Panc1 (cell line): ENCODE measurements around the gene NEU1. TPM values are rescaled to one million over a fixed set of nuclear protein-coding genes. Genes with fewer than 3 reads are reported as not detected.
A peak's percentile ranks its signal among the peaks of the same experiment; 100 is the strongest.

Experiments used
- ATAC-seq: fragments of 200-7000 bp; cut with Tn5 transposase; 2 replicates; pipeline ENCODE4 v1.9.1; 2020; ENCODE audit warnings: mild to moderate bottlenecking, moderate library complexity
- BruUV-seq: library from RNA; stranded (reverse); fragments of 400-500 nt; replicated peaks from 2 replicates; lab custom pipeline; 2021; lab: Mats Ljungman, UMichigan
- CTCF ChIA-PET: fragments of 300-600 bp; sonication (Branson Sonifier 250); formaldehyde crosslinking; loops from one replicate; lab custom pipeline; 2022; ENCODE audit warnings: antibody characterized with exemption; lab: Charles Lee
- POLR2A ChIA-PET: fragments of 300-600 bp; sonication (Branson Sonifier 250); formaldehyde crosslinking; loops from one replicate; lab custom pipeline; 2022; ENCODE audit warnings: antibody characterized with exemption; lab: Charles Lee
- DNase-seq: peaks from one replicate; pipeline ENCODE4 v3.0.0-alpha.2; 2010; ENCODE audit warnings: low read depth, low spot score
- H3K27ac ChIP-seq: 2 replicates; pipeline ENCODE4 v1.5.1; 2011; ENCODE audit warnings: mild to moderate bottlenecking, low read length, inconsistent platforms
- H3K27me3 ChIP-seq: fragments of 200-500 bp; sonication (Bioruptor generic); 2 replicates; pipeline ENCODE4 v1.6.0; 2014; ENCODE audit warnings: low read length, inconsistent platforms; ENCODE audit not compliant: control insufficient read depth, insufficient read depth
- H3K36me3 ChIP-seq: fragments of 200-500 bp; sonication (Bioruptor generic); 2 replicates; pipeline ENCODE4 v1.5.1; 2014; ENCODE audit warnings: inconsistent platforms, mild to moderate bottlenecking, low read length, moderate library complexity; ENCODE audit not compliant: control insufficient read depth, insufficient read depth
- H3K4me1 ChIP-seq: 2 replicates; pipeline ENCODE4 v1.5.1; 2011; ENCODE audit warnings: inconsistent platforms, mild to moderate bottlenecking, low read length, moderate library complexity; ENCODE audit not compliant: control insufficient read depth, insufficient read depth
- H3K4me3 ChIP-seq, 2 experiments: 2 replicates each; pipeline ENCODE4 v1.5.1; 2011 to 2012; ENCODE audit warnings: low read depth in 2 of 2, low read length in 2 of 2, mild to moderate bottlenecking in 2 of 2, inconsistent platforms in 1 of 2, moderate library complexity in 1 of 2
- H3K9me3 ChIP-seq: fragments of 200-500 bp; sonication (Bioruptor generic); 2 replicates; pipeline ENCODE4 v1.5.1; 2014; ENCODE audit warnings: low read depth, mild to moderate bottlenecking, inconsistent platforms, low read length, moderate library complexity; ENCODE audit not compliant: control insufficient read depth, insufficient read depth
- CTCF ChIP-seq: fragments of 450-650 bp; IDR thresholded peaks from 2 replicates; pipeline ENCODE4 v1.5.1; 2017; ENCODE audit warnings: mild to moderate bottlenecking
- POLR2AphosphoS5 ChIP-seq: IDR thresholded peaks from 2 replicates; pipeline ENCODE4 v1.6.1; 2012; ENCODE audit warnings: mild to moderate bottlenecking, low read depth, low read length, moderate library complexity
- REST ChIP-seq, 2 experiments: IDR thresholded peaks; 2 replicates each; pipeline ENCODE4 v1.6.1; 2011 to 2012; ENCODE audit warnings: low read depth in 2 of 2, control low read depth in 1 of 2, low read length in 1 of 2, mild to moderate bottlenecking in 1 of 2, moderate library complexity in 1 of 2; ENCODE audit not compliant: insufficient read depth in 1 of 2
- SIN3A ChIP-seq: IDR thresholded peaks from 2 replicates; pipeline ENCODE4 v1.6.1; 2012; ENCODE audit warnings: low read depth, mild to moderate bottlenecking, low read length, moderate library complexity, borderline replicate concordance; ENCODE audit not compliant: insufficient read depth
- TCF7L2 ChIP-seq: IDR thresholded peaks from 2 replicates; pipeline ENCODE4 v1.6.1; 2011; ENCODE audit warnings: mild to moderate bottlenecking, low read depth, low read length, inconsistent platforms
- in situ Hi-C: cut with HindIII; loops from 2 replicates; pipeline ENCODE4 v1.10.0; 2016; ENCODE audit warnings: low sequenced_read_pairs, low pct_unique_long_range_greater_than_20kb
- intact Hi-C: fragments of 100-400 bp; cut with micrococcal nuclease; formaldehyde crosslinking; loops from one replicate; pipeline ENCODE4 v1.10.0; 2022; ENCODE audit not compliant: unreplicated experiment
- total RNA-seq: library from RNA; stranded (reverse); gene quantifications from one replicate; pipeline ENCODE4 v1.2.1, GENCODE V29; 2021; ENCODE audit not compliant: unreplicated experiment

NEU1 gene
- total RNA-seq, 1 experiment from 2014 or later = 111 TPM

GRCh38 chr6:31815025-31815838 is 47.4 kb downstream of the NEU1 start, which contains the start of the genes HSPA1A and HSPA1L:
Gene HSPA1A (plus strand): TSS chr6:31815543. CDS start chr6:31815757, 214 bp downstream.
Gene HSPA1L (minus strand): TSS chr6:31815283. CDS start chr6:31811972, 3,311 bp downstream.
- POLR2A ChIA-PET = interaction anchor here (0.7 to 1.2 kb wide), 8 partner anchors 9 to 144 kb away, joined by 3 to 13 read pairs (median 4); partner anchors contain the start of genes CLIC1, DDAH2, HSPA1B and LSM2
- Histone ChIP-seq H3K27me3 (no peaks in the 10 kb centered on the region), H3K27ac (peak within 1 kb of the TSS; percentile 87), H3K36me3 (no peaks in the 10 kb centered on the region), H3K9me3 (no peaks in the 10 kb centered on the region), H3K4me3 (peak within 1 kb of the TSS; percentile 56 to 70), H3K4me1 (peaks cover 13% of the 10 kb centered on the region)
- intact Hi-C loops = no loop called here
- in situ Hi-C loops = no loop called here
- TF ChIP-seq TCF7L2 = no peak
- TF ChIP-seq SIN3A = peak; percentile 81; the same call in 1 of the 2 replicates
- peak in 1 of 2 experiments; percentile 45; a peak in 1 of 4 replicates for TF ChIP-seq REST (IDR thresholded peaks at IDR 0.05; ENCODE audit: insufficient read depth in 1 of 2, low read depth in 2 of 2, low read length in 1 of 2)
- no peak for TF ChIP-seq CTCF
- TF ChIP-seq POLR2AphosphoS5 = peak; percentile 100
- DNase-seq = peak; percentile 96
- BruUV-seq = no TSS peak
- CTCF ChIA-PET = interaction anchor here (0.8 kb wide), 1 partner anchor 8 kb away, joined by 3 read pairs; the partner anchor contains the start of gene LSM2
- peak; percentile 86 for ATAC-seq

GRCh38 chr6:31814677-31815024 is 48.0 kb downstream of the NEU1 start:
- peak; percentile 81 for ATAC-seq
- BruUV-seq = no TSS peak
- peak; percentile 92 for DNase-seq
- in situ Hi-C loops = no loop called here
- H3K4me3 ChIP-seq = peak overlapping the region; percentile 56 to 70
- H3K4me1 ChIP-seq = peaks cover 7% of the 10 kb centered on the region
- no peaks in the 10 kb centered on the region for H3K36me3 ChIP-seq
- no peak for TF ChIP-seq CTCF
- TF ChIP-seq POLR2AphosphoS5 = peak; percentile 74
- H3K9me3 ChIP-seq = no peaks in the 10 kb centered on the region
- POLR2A ChIA-PET = interaction anchor here (0.5 to 1.2 kb wide), 10 partner anchors 8 to 145 kb away, joined by 3 to 13 read pairs (median 4); partner anchors contain the start of genes CLIC1, DDAH2, HSPA1B and LSM2
- no peaks in the 10 kb centered on the region for H3K27me3 ChIP-seq
- intact Hi-C loops = no loop called here
- peak overlapping the region; percentile 82 for H3K27ac ChIP-seq
- CTCF ChIA-PET = interaction anchor here (0.8 kb wide), 1 partner anchor 8 kb away, joined by 3 read pairs; the partner anchor contains the start of gene LSM2
